Adrenal gland (tissue), 12 donors: Measurements from ENCODE around the gene HSFX2. TPM values are rescaled to one million over a fixed set of nuclear protein-coding genes. Genes with fewer than 3 reads are reported as not detected.
"Not testable (repeated sequence)": the region's sequence is repeated elsewhere in the genome, so short reads cannot be mapped to it uniquely, and the experiment has no call there.

Experiments used
- DNase-seq, 7 donors: peaks; one replicate each; pipeline ENCODE4 v3.0.0-alpha.2; 2019 to 2020
- H3K27ac ChIP-seq, 5 donors: fragments of 200-600 bp; sonication (generic) in 4 of 5; 1 replicate in 3 of 5; 2 replicates in 2 of 5; pipeline versions ENCODE4 v1.5.1 to v1.8.0; 2016 to 2020; ENCODE audit warnings: mild to moderate bottlenecking in 1 of 5
- H3K27me3 ChIP-seq: fragments of 200-600 bp; 2 replicates; pipeline ENCODE4 v1.8.0; 2021
- H3K36me3 ChIP-seq, 2 donors: fragments of 200-600 bp; replicated peaks in 1 of 2; 1 replicate in 1 of 2; 2 replicates in 1 of 2; pipeline versions ENCODE4 v1.5.1 to v1.8.0; 2018 to 2022
- H3K4me1 ChIP-seq, 2 donors: fragments of 200-600 bp; replicated peaks in 1 of 2; 1 replicate in 1 of 2; 2 replicates in 1 of 2; pipeline versions ENCODE4 v1.5.1 to v1.8.0; 2018 to 2021
- H3K4me3 ChIP-seq, 4 donors: fragments of 200-600 bp; sonication (generic) in 3 of 4; one replicate each; pipeline ENCODE4 v1.5.1; 2016 to 2018
- H3K9me3 ChIP-seq, 3 donors: fragments of 200-600 bp; sonication (generic) in 1 of 3; replicated peaks in 1 of 3; 1 replicate in 2 of 3; 2 replicates in 1 of 3; pipeline versions ENCODE4 v1.5.1 to v1.8.0; 2016 to 2021
- POLR2A ChIP-seq, 2 donors: fragments of 450-650 bp; IDR thresholded peaks; one replicate each; pipeline ENCODE4 v1.6.1; 2017; ENCODE audit warnings: antibody characterized with exemption in 2 of 2, mild to moderate bottlenecking in 2 of 2, moderate library complexity in 1 of 2
- WGBS, 4 donors: extraction: QIAGEN DNeasy Blood & Tissue Kit in 2 of 4; methylation state at CpG; one replicate each; pipeline versions ENCODE4 v1.1.5 to v1.1.7; 2013 to 2017; 5-methylcytosine and 5-hydroxymethylcytosine counted together
- intact Hi-C, 2 donors: fragments of 100-400 bp; cut with DNase I; formaldehyde crosslinking; loops; one replicate each; pipeline versions ENCODE4 v1.14.1 to v1.15.0; 2022 to 2023
- polyA plus RNA-seq, 3 donors: library from polyadenylated mRNA; stranded (reverse); fragments of 200-250 nt in 2 of 3; fragments of 350-450 nt in 1 of 3; fragmentation: Illumina TruSeq in 1 of 3; extraction: RNeasy Lipid Tissue Mini Kit (QIAGEN cat#74804) in 1 of 3; gene quantifications; one replicate each; pipeline ENCODE4 v1.2.3, GENCODE V29; 2013 to 2014
- total RNA-seq, 9 donors: library from RNA; depleted of rRNA in 4 of 9; stranded (reverse); fragments of >200 nt in 4 of 9; fragments of 120-200 nt in 1 of 9; fragmentation: NEBNext Ultra II Directional in 1 of 9; extraction: Animal tissue kit (Norgen Biotek cat#: 25700) in 1 of 9; gene quantifications; one replicate each; pipeline versions ENCODE4 v1.1.0 to v1.2.4, GENCODE V29; 2013 to 2023
- TF ChIP-seq, protein P1 (sequence below), 6 experiments: fragments of 450-650 bp in 4 of 6; fragments of 200-600 bp in 2 of 6; sonication (generic) in 1 of 6; IDR thresholded peaks; 1 replicate in 5 of 6; 2 replicates in 1 of 6; pipeline versions ENCODE4 v1.5.1 to v1.8.0; 2016 to 2021; ENCODE audit warnings: antibody characterized with exemption in 6 of 6, mild to moderate bottlenecking in 2 of 6, moderate library complexity in 1 of 6
- donor health status: healthy with polysubstance abuse.
- donor health status: Bipolar disorder and iron deficiency.
- donor health status: DM: yes; HTN: yes; CAD: no.
- donor health status: DM: no; HTN: no; CAD: no.
- donor health status: DM: no; HTN: no; CAD: no.
- donor health status: DM: yes; HTN: yes; CAD: no.

The HSFX2 gene
- total and polyA plus RNA-seq, 12 donors: 0.18 to 2.5 (median 1.2) TPM; not detected in 8

DNA sequence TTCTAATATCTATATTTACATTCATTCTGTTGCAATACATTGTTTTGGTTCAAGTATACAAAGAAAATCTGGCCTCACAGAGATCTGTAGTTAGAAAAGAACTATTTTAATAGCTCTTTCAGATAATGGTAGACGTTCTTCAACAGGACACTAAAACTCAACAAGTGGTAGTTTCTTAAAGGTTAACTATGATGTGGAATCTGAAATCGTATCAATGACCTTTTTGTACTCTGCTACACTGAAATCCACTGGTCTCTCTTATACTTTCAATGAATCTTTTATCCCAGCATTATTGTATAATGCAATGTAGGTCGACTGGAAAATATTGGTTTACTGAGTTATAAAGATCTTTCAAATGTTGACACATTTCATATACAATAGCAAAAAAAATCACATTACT lies 23.8 kb upstream of the HSFX2 start:
- no peak overlapping the region for H3K27ac ChIP-seq
- 57 to 81% (median 70%) methylated on average over 3 of the region's 3 CpGs for WGBS, 4 donors
- TF ChIP-seq POLR2A (IDR thresholded peaks at IDR 0.05): no peak
- TF ChIP-seq, protein P1, sequence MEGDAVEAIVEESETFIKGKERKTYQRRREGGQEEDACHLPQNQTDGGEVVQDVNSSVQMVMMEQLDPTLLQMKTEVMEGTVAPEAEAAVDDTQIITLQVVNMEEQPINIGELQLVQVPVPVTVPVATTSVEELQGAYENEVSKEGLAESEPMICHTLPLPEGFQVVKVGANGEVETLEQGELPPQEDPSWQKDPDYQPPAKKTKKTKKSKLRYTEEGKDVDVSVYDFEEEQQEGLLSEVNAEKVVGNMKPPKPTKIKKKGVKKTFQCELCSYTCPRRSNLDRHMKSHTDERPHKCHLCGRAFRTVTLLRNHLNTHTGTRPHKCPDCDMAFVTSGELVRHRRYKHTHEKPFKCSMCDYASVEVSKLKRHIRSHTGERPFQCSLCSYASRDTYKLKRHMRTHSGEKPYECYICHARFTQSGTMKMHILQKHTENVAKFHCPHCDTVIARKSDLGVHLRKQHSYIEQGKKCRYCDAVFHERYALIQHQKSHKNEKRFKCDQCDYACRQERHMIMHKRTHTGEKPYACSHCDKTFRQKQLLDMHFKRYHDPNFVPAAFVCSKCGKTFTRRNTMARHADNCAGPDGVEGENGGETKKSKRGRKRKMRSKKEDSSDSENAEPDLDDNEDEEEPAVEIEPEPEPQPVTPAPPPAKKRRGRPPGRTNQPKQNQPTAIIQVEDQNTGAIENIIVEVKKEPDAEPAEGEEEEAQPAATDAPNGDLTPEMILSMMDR (IDR thresholded peaks at IDR 0.05): no peak
- no peak for DNase-seq
- no peaks in the 10 kb centered on the region for H3K4me1 ChIP-seq
- no peak overlapping the region for H3K4me3 ChIP-seq
- no peaks in the 10 kb centered on the region for H3K27me3 ChIP-seq
- no peaks in the 10 kb centered on the region for H3K36me3 ChIP-seq
- intact Hi-C loops: no loop called here
- H3K9me3 ChIP-seq: no peaks in the 10 kb centered on the region

DNA sequence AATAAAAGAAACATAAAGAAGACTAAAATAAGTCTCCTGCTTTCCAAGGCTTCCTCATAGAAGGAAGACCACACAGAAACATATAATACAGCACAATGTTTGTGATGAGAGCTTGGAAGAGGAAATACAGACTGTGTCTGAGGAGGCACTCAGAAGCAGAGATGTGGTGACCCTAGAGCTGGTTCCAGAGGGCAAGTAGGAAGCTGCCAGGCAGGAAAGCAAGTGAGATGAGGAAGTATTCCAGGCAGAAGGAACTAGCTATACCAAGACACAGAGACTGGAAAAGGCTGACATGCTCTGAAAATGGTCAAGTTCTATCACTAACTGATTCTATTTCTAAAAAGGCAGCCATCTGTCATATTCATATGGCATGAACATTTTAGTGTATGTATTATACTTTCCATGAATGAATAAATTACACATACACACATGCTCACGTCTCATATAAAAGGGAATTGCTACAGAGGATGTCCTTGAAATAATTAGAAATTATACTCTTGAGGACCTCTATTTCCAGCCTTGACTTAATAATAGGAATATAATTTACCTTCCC lies 16.6 kb upstream of the HSFX2 start:
- no peak for TF ChIP-seq POLR2A (IDR thresholded peaks at IDR 0.05)
- TF ChIP-seq, protein P1 (IDR thresholded peaks at IDR 0.05): no peak
- H3K27ac ChIP-seq: no peak overlapping the region
- WGBS, 4 donors: 47 to 67% (median 56%) methylated on average over 1 of the region's 1 CpG
- H3K27me3 ChIP-seq: no peaks in the 10 kb centered on the region
- intact Hi-C loops: no loop called here
- no peak for DNase-seq
- H3K4me1 ChIP-seq: no peaks in the 10 kb centered on the region
- H3K4me3 ChIP-seq: no peak overlapping the region
- H3K36me3 ChIP-seq: no peaks in the 10 kb centered on the region
- H3K9me3 ChIP-seq: no peaks in the 10 kb centered on the region

DNA sequence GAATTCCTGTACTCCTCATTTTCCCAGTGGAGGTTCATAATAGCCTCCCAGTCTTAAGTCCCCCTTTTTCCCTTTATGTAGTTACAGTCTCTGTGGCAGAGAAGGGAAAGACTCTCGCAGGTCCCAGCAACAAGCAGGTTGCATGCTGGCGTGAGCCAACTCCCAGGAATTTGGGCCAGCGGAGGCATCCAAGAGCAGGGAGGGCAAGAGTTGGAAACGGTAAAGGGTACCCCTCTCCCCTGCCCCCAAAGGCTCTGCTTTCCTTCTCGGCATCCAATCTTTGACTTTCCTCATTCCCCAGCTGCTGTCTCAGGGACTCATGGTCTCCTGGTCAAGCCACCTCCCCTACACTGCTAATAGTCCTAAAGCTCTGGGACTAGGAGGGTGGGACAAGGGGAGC lies 15.4 kb upstream of the HSFX2 start:
- DNase-seq: no peak
- H3K27ac ChIP-seq: no peak overlapping the region
- no peaks in the 10 kb centered on the region for H3K9me3 ChIP-seq
- WGBS, 4 donors: 71 to 97% (median 85%) methylated on average over 2 to 5 of the region's 5 CpGs
- H3K36me3 ChIP-seq: peaks cover 0 to 7% of the 10 kb centered on the region in 2 donors
- TF ChIP-seq, protein P1 (IDR thresholded peaks at IDR 0.05): no peak
- no peak for TF ChIP-seq POLR2A (IDR thresholded peaks at IDR 0.05)
- intact Hi-C loops: no loop called here
- no peaks in the 10 kb centered on the region for H3K4me1 ChIP-seq
- H3K27me3 ChIP-seq: no peaks in the 10 kb centered on the region
- H3K4me3 ChIP-seq: no peak overlapping the region

GRCh38 chrX:149607699-149608098 lies 12.6 kb upstream of the HSFX2 start:
- Histone ChIP-seq H3K36me3 (peaks cover 0 to 12% of the 10 kb centered on the region in 2 donors), H3K27me3 (no peaks in the 10 kb centered on the region), H3K4me1 (no peaks in the 10 kb centered on the region), H3K27ac (no peak overlapping the region), H3K9me3 (no peaks in the 10 kb centered on the region), H3K4me3 (no peak overlapping the region)
- TF ChIP-seq, protein P1 (IDR thresholded peaks at IDR 0.05): no peak
- TF ChIP-seq POLR2A (IDR thresholded peaks at IDR 0.05): no peak
- no peak for DNase-seq
- intact Hi-C loops: no loop called here

DNA sequence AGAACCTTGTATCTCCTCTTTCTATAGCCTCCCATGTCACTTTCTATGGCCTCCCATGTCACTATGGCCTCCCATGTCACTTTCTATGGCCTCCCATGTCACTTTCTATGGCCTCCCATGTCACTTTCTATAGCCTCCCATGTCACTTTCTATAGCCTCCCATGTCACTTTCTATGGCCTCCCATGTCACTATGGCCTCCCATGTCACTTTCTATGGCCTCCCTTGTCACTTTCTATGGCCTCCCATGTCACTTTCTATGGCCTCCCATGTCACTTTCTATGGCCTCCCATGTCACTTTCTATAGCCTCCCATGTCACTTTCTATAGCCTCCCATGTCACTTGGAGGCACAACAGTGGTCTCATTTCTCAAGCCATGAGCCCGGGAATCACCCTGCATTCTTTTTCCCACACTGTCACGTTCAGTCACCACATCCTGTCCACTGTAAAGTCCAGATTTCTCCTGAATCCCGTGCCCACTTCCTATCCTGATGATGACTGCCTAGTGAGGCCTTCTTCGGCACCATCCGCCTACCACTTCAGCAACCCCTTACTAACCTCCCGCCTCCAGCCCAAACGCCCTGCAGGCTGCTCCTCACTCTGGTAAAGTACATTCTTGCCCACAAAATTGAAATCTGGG lies 10.3 kb upstream of the HSFX2 start:
- H3K36me3 ChIP-seq: peaks cover 0 to 12% of the 10 kb centered on the region in 2 donors
- H3K27ac ChIP-seq, H3K4me1 ChIP-seq, H3K4me3 ChIP-seq, intact Hi-C loops, H3K9me3 ChIP-seq, H3K27me3 ChIP-seq, DNase-seq: not testable (repeated sequence)
- WGBS, 4 donors: 70 to 96% (median 85%) methylated on average over 7 of the region's 7 CpGs

GRCh38 chrX:149598603-149599002 lies 3.5 kb upstream of the HSFX2 start:
- H3K27me3 ChIP-seq, H3K4me3 ChIP-seq, H3K4me1 ChIP-seq, intact Hi-C loops, H3K27ac ChIP-seq, H3K36me3 ChIP-seq, DNase-seq, H3K9me3 ChIP-seq: not testable (repeated sequence)
- WGBS, 4 donors: 12% methylated on average over 3 of the region's 11 CpGs; no CpG with 5 or more reads in 2 of the 4 donors

DNA sequence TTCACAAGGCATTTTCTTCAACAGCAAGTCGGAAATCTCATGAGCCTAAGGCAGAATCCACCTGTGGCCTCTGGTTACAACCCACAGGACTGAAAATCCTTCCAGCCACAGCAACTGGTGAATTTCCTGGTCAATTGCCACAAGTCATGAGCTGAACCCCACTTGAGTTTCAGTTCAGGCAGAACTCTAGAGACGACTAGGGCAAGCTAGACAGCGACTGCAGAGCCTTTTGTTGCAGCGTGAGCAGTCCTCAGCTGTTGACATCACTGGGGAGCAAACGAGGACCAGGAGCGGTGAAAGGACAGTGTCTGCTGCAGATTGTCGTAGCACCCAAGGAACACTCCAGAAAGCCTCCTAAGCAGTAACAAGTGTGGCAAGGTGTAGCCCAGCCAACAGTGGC lies 829 bp upstream of the HSFX2 start:
- H3K4me3 ChIP-seq, H3K9me3 ChIP-seq, H3K27ac ChIP-seq, H3K27me3 ChIP-seq, H3K36me3 ChIP-seq, intact Hi-C loops, H3K4me1 ChIP-seq, DNase-seq: not testable (repeated sequence)
- WGBS, 4 donors: no CpG with 5 or more reads among the region's 7 CpGs
